ENCODE measurements around the gene PICALM. TPM values are rescaled to one million over a fixed set of nuclear protein-coding genes. Genes with fewer than 3 reads are reported as not detected.

The PICALM gene
- total RNA-seq, 1 donor from 2014 or later, result 218 TPM

DNA sequence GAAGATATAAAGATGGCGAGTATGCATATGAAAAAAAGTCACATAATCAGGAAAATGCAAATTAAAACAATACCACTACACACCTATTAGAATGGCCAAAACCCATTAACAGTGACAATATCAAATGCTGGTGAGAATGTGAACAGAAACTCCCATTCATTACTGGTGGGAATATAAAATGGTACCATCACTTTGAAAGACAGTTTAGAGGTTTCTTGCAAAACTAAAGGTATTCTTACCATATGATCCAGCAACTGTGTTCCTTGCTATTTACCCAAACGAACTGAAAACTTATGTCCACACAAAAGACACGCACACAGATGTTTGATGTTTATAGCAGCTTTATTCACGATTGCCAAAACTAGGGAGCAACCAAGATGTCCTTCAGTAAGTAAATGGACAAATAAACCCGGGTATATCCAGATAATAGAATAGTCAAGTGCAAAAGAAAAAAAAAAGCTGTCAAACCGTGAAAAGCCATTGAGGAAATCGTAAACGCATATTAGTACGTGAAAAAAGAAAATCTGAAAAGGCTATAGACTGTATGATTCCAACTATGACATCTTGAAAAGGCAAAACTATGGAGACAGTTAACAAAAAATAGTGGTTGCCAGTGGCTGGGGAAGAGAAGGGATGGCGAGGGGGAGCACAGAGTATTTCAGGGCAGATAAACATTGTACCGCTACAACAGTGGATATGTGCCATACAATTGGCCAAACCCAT, 7.2 kb downstream of the PICALM start:
- TF ChIP-seq, protein P1, sequence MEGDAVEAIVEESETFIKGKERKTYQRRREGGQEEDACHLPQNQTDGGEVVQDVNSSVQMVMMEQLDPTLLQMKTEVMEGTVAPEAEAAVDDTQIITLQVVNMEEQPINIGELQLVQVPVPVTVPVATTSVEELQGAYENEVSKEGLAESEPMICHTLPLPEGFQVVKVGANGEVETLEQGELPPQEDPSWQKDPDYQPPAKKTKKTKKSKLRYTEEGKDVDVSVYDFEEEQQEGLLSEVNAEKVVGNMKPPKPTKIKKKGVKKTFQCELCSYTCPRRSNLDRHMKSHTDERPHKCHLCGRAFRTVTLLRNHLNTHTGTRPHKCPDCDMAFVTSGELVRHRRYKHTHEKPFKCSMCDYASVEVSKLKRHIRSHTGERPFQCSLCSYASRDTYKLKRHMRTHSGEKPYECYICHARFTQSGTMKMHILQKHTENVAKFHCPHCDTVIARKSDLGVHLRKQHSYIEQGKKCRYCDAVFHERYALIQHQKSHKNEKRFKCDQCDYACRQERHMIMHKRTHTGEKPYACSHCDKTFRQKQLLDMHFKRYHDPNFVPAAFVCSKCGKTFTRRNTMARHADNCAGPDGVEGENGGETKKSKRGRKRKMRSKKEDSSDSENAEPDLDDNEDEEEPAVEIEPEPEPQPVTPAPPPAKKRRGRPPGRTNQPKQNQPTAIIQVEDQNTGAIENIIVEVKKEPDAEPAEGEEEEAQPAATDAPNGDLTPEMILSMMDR (conservative IDR thresholded peaks at IDR 0.05; ENCODE audit: low read depth, low read length), result no peak
- DNase-seq (ENCODE audit: low read depth), result no peak
- peak overlapping the region; percentile 9 for H3K4me3 ChIP-seq (ENCODE audit: low read depth, low read length)

DNA sequence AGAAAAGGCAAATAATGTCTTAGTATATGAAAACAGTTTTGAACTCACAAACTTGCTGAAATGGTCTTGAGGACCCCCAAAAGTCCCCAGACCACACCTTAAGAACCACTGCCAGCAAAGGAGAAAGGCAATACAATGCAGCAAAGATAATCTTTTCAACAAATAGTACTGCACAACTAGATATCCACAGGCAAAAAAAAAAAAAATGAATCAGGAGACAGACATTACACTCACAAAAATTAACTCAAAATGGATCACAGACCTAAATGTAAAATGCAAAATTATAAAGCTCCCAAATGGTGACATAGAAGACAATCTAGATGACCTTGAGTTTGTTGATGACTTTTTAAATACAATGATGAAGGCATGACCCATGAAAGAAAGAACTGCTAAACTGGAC, 8.3 kb downstream of the PICALM start:
- TF ChIP-seq, protein P1 (conservative IDR thresholded peaks at IDR 0.05; ENCODE audit: low read depth, low read length), result no peak
- no peak overlapping the region for H3K4me3 ChIP-seq (ENCODE audit: low read depth, low read length)
- no peak for DNase-seq (ENCODE audit: low read depth)

DNA sequence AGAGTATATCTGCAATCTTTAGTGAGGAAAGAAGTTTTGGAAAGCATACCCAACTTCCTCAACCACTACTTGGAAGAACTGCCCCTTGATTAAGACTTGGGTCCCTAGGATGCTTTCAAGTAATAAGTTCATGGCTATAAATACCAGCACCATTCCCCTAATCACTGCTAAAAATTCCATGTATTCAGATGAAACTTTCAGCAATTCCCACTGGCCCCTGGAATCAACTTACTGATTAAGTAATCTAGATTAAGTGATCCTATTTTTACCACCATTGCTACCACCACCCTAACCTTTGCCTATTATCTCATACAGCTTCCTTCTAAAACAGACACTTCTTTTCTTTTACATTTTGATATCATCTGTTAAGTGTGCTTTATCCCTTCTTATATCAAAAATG, 10.5 kb downstream of the PICALM start:
- TF ChIP-seq, protein P1 (conservative IDR thresholded peaks at IDR 0.05; ENCODE audit: low read depth, low read length), result no peak
- H3K4me3 ChIP-seq (ENCODE audit: low read depth, low read length), result no peak overlapping the region
- no peak for DNase-seq (ENCODE audit: low read depth)

DNA sequence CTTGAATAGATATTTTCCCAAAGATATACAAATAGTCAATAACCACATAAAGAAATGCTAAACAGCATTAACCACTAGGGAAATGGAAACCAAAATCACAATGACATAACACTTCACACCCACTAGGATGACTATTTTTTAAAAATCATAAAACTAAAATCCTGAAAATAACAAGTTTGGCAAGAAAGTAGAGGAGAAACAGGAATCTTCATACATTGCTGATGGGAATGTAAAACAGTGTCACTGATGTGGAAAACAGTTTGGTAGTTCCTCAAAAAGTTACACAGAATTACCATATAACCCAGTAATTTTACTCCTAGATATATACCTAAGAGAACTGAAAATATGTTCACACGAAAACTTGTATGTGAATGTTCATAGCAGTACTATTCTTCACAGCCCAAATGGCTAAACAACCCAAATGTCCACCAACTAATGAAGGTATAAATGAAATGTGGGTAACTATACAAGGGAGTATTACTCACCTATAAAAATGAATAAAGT, 12.5 kb downstream of the PICALM start:
- TF ChIP-seq, protein P1 (conservative IDR thresholded peaks at IDR 0.05; ENCODE audit: low read depth, low read length), result no peak
- no peak overlapping the region for H3K4me3 ChIP-seq (ENCODE audit: low read depth, low read length)
- no peak for DNase-seq (ENCODE audit: low read depth)

DNA sequence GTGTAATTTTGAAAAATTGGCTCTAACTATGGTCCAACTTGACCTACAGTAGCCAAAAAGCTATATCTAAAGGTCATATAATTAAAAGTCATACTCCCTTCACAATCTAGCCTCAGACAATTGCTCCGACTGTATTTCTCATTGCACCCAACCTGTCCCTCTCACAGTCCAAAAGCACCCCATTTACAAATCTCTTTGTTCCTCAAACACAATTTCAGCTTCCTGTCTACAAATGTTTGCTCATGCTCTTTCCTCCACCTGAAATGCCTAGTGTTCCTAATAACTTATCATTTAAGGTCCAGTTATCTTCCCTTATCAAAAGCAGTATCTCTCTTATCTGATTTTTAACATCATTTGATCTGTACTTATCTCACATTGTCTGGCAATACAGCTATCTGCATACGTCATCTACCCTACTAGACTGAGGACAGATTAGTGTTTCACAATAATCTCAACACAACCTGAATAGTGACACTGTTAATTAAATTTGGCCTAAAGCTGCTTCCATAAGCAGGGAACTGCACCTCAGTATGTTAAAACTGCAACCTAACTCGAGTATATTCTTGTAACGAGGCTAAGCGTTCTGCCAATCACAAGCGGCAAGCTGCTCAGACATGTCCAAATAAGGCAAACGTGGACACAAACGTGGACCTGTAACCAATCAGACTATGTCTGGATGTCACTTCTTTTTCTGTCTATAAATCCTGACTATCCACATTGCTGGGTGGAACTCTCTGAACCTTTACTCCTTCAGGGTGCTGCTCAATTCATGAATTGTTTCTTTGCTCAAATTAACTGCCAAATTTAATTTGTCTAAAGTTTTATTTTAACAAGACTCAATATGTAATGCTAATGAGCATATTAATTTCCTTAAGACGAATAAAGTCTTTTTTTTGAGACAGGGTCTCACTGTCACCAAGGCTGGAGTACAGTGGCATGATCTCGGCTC, 15.9 kb downstream of the PICALM start:
- TF ChIP-seq, protein P1 (conservative IDR thresholded peaks at IDR 0.05; ENCODE audit: low read depth, low read length), result no peak
- DNase-seq (ENCODE audit: low read depth), result no peak
- H3K4me3 ChIP-seq (ENCODE audit: low read depth, low read length), result no peak overlapping the region

DNA sequence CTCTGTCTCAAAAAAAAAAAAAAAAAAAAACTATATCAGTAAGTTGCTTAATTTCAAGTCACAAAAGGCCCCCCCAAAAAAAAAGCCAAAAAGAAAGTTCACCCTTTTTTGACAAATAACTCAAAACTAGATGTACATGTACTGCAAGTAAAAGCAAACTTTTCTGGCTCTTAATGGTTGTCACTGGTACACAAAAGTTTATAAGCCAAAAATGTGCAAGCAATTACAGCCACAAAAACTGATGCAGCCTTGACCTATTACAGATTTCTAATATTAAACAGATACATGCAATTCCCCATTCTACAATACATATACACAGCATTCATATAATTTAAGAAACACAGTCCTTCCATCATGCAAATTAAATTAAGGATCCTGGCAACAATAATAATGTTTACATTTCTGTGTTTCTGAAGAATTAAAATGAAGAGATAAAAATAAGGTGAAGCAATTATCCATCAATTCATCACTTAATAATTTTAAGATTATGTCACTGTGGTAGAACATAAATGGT, 18.6 kb downstream of the PICALM start:
- no peak for DNase-seq (ENCODE audit: low read depth)
- TF ChIP-seq, protein P1 (conservative IDR thresholded peaks at IDR 0.05; ENCODE audit: low read depth, low read length), result no peak
- H3K4me3 ChIP-seq (ENCODE audit: low read depth, low read length), result no peak overlapping the region

All from epithelial cell of proximal tubule (primary cell).